GM23338 (cell line): ENCODE data around the gene FOXP1. TPM values are rescaled to one million over a fixed set of nuclear protein-coding genes. Genes with fewer than 3 reads are reported as not detected.

Experiments
- ATAC-seq: fragments of 200-7000 bp; cut with Tn5 transposase; 3 replicates; pipeline ENCODE4 v1.9.1; 2020
- DNase-seq: peaks from one replicate; pipeline ENCODE4 v3.0.0-alpha.2; 2015; ENCODE audit warnings: low spot score
- H2AFZ ChIP-seq: fragments of 200-600 bp; sonication (generic); 2 replicates; pipeline ENCODE4 v1.8.0; 2016; ENCODE audit warnings: antibody characterized with exemption, mild to moderate bottlenecking, moderate library complexity
- H3F3A ChIP-seq: fragments of 200-600 bp; sonication (generic); replicated peaks from 2 replicates; pipeline ENCODE4 v1.8.0; 2017; ENCODE audit warnings: antibody characterized with exemption, mixed run types, low read depth
- H3K27ac ChIP-seq: fragments of 200-600 bp; sonication (generic); 2 replicates; pipeline ENCODE4 v1.6.1; 2016; ENCODE audit warnings: low read depth
- H3K27me3 ChIP-seq: fragments of 200-600 bp; sonication (generic); 2 replicates; pipeline ENCODE4 v1.8.0; 2016; ENCODE audit warnings: mild to moderate bottlenecking, mixed run types, moderate library complexity; ENCODE audit not compliant: insufficient read depth
- H3K36me3 ChIP-seq: fragments of 200-600 bp; sonication (generic); 2 replicates; pipeline ENCODE4 v1.8.0; 2016; ENCODE audit warnings: mild to moderate bottlenecking; ENCODE audit not compliant: insufficient read depth
- H3K4me1 ChIP-seq: fragments of 200-600 bp; sonication (generic); 2 replicates; pipeline ENCODE4 v1.8.0; 2016; ENCODE audit warnings: mild to moderate bottlenecking, moderate library complexity; ENCODE audit not compliant: insufficient read depth
- H3K4me2 ChIP-seq: fragments of 200-600 bp; sonication (generic); 2 replicates; pipeline ENCODE4 v1.7.1; 2017; ENCODE audit warnings: mixed run types
- H3K4me3 ChIP-seq: fragments of 200-600 bp; sonication (generic); 2 replicates; pipeline ENCODE4 v1.6.1; 2016; ENCODE audit warnings: mixed run types
- H3K79me2 ChIP-seq: fragments of 200-600 bp; sonication (generic); replicated peaks from 2 replicates; pipeline ENCODE4 v1.8.0; 2017; ENCODE audit warnings: mild to moderate bottlenecking; ENCODE audit not compliant: insufficient read depth
- H3K9me2 ChIP-seq: fragments of 200-600 bp; sonication (generic); 2 replicates; pipeline ENCODE4 v1.8.0; 2017; ENCODE audit not compliant: insufficient read depth
- H4K20me1 ChIP-seq: fragments of 200-600 bp; sonication (generic); replicated peaks from 2 replicates; pipeline ENCODE4 v1.8.0; 2017; ENCODE audit warnings: mild to moderate bottlenecking; ENCODE audit not compliant: insufficient read depth
- H3K27ac Mint-ChIP-seq: 2 replicates; pipeline ENCODE4 v1.8.0; 2020; ENCODE audit warnings: inconsistent platforms, mild to moderate bottlenecking, moderate library complexity, mixed read lengths
- H3K27me3 Mint-ChIP-seq: 3 replicates; pipeline ENCODE4 v1.8.0; 2022; ENCODE audit warnings: low read depth, mild to moderate bottlenecking, moderate library complexity, mixed read lengths, inconsistent platforms; ENCODE audit not compliant: insufficient read depth, poor library complexity
- H3K36me3 Mint-ChIP-seq: 3 replicates; pipeline ENCODE4 v1.8.0; 2021; ENCODE audit warnings: low read depth, mild to moderate bottlenecking, inconsistent platforms, moderate library complexity, mixed read lengths
- H3K4me1 Mint-ChIP-seq: 3 replicates; pipeline ENCODE4 v1.8.0; 2020; ENCODE audit warnings: mild to moderate bottlenecking, inconsistent platforms, mixed read lengths
- H3K4me3 Mint-ChIP-seq: 3 replicates; pipeline ENCODE4 v1.8.0; 2021; ENCODE audit warnings: moderate library complexity, mild to moderate bottlenecking, inconsistent platforms, mixed read lengths
- H3K9me3 Mint-ChIP-seq: 3 replicates; pipeline ENCODE4 v1.8.0; 2020; ENCODE audit warnings: moderate library complexity, mild to moderate bottlenecking, inconsistent platforms, mixed read lengths
- CREB1 ChIP-seq: fragments of 250-450 bp; sonication (Bioruptor Pico); IDR thresholded peaks from 2 replicates; pipeline ENCODE4 v1.5.0; 2020; ENCODE audit warnings: low read depth, mild to moderate bottlenecking, moderate library complexity
- EZH2 ChIP-seq: fragments of 200-600 bp; sonication (generic); IDR thresholded peaks from one replicate; pipeline ENCODE4 v1.8.0; 2017; ENCODE audit warnings: antibody characterized with exemption, mild to moderate bottlenecking, low read depth; ENCODE audit not compliant: unreplicated experiment
- EZH2phosphoT487 ChIP-seq: fragments of 200-600 bp; sonication (generic); IDR thresholded peaks from one replicate; pipeline ENCODE4 v1.8.1; 2018; ENCODE audit warnings: antibody characterized with exemption; ENCODE audit not compliant: unreplicated experiment
- JUNB ChIP-seq: IDR thresholded peaks from one replicate; pipeline ENCODE4 v1.6.1; 2016; ENCODE audit warnings: antibody characterized with exemption; ENCODE audit not compliant: unreplicated experiment
- NANOG ChIP-seq: IDR thresholded peaks from 2 replicates; pipeline ENCODE4 v1.6.1; 2016; ENCODE audit warnings: antibody characterized with exemption, borderline replicate concordance
- POLR2AphosphoS5 ChIP-seq: IDR thresholded peaks from 2 replicates; pipeline ENCODE4 v1.6.1; 2016; ENCODE audit warnings: antibody characterized with exemption, low read depth
- STAT1 ChIP-seq: IDR thresholded peaks from one replicate; pipeline ENCODE4 v1.6.1; 2016; ENCODE audit warnings: antibody characterized with exemption; ENCODE audit not compliant: unreplicated experiment
- ZNF114 ChIP-seq: fragments of 250-450 bp; sonication (Bioruptor Pico); IDR thresholded peaks from 2 replicates; pipeline ENCODE4 v1.5.0; 2020; ENCODE audit warnings: mild to moderate bottlenecking, moderate library complexity
- ZNF331 ChIP-seq: fragments of 250-450 bp; sonication (Bioruptor Pico); IDR thresholded peaks from 2 replicates; pipeline ENCODE4 v1.5.0; 2020; ENCODE audit warnings: low read depth, mild to moderate bottlenecking, moderate library complexity
- polyA plus RNA-seq: library from polyadenylated mRNA; unstranded; fragments of >200 nt; fragmentation: Nextera tagmentation; extraction: Ambion mirVana; gene quantifications from 2 replicates; pipeline ENCODE4 v1.2.1, GENCODE V29; 2016
- total RNA-seq: library from RNA; depleted of rRNA; stranded (reverse); fragments of >200 nt; shearing (Covaris generic); gene quantifications from 2 replicates; pipeline ENCODE4 v1.2.3, GENCODE V29; 2014
- TF ChIP-seq, protein P1 (sequence below): IDR thresholded peaks from 2 replicates; pipeline ENCODE4 v1.6.1; 2016; ENCODE audit warnings: antibody characterized with exemption
- TF ChIP-seq, protein P2 (sequence below): fragments of 250-450 bp; sonication (Bioruptor Pico); IDR thresholded peaks from 2 replicates; pipeline ENCODE4 v1.5.0; 2020; ENCODE audit warnings: mild to moderate bottlenecking, moderate library complexity
- TF ChIP-seq, protein P3 (sequence below), 2 experiments: fragments of 200-600 bp in 1 of 2; sonication (generic) in 1 of 2; conservative IDR thresholded peaks; 2 replicates each; pipeline versions ENCODE4 v1.5.1 to v1.6.1; 2016 to 2017; ENCODE audit warnings: antibody characterized with exemption in 2 of 2, low read depth in 2 of 2, mild to moderate bottlenecking in 2 of 2, moderate library complexity in 1 of 2
- TF ChIP-seq, protein P4 (sequence below): IDR thresholded peaks from one replicate; pipeline ENCODE4 v1.6.1; 2018; ENCODE audit warnings: antibody characterized with exemption; ENCODE audit not compliant: unreplicated experiment

The FOXP1 gene
- total and polyA plus RNA-seq, 2 experiments from 2014 or later, result 32.9 to 35.5 TPM

DNA sequence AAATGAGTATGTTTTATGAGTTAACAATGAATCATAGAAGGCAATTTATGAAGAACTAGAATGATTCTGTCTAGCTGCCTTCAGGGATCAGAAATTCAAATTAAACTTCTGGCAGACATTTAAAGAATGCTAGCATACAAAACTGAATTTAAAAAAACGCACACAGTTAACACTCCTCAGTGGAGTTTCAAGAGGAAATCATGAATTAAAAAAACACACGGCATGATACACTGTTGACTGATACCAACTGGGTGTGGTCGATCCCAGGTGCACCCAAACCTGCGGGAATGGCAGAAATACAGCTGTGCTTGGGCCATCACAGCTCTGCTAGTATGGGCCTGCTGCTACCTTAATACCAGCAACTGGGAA lies 526.0 kb downstream of the FOXP1 start:
- Mint-ChIP-seq H3K9me3 (no peaks in the 10 kb centered on the region), H3K27me3 (peaks cover 12% of the 10 kb centered on the region), H3K27ac (no peak overlapping the region), H3K4me3 (no peak overlapping the region), H3K4me1 (peaks cover 98% of the 10 kb centered on the region), H3K36me3 (no peaks in the 10 kb centered on the region)
- no peaks in the 10 kb centered on the region for H4K20me1 ChIP-seq
- H3K4me3 ChIP-seq, result no peak overlapping the region
- no peak overlapping the region for H2AFZ ChIP-seq
- H3F3A ChIP-seq, result no peaks in the 10 kb centered on the region
- H3K36me3 ChIP-seq, result no peaks in the 10 kb centered on the region
- H3K4me1 ChIP-seq, result peaks cover 99% of the 10 kb centered on the region
- peak overlapping the region; percentile 75 for H3K4me2 ChIP-seq
- H3K27ac ChIP-seq, result no peak overlapping the region
- TF ChIP-seq, protein P1, sequence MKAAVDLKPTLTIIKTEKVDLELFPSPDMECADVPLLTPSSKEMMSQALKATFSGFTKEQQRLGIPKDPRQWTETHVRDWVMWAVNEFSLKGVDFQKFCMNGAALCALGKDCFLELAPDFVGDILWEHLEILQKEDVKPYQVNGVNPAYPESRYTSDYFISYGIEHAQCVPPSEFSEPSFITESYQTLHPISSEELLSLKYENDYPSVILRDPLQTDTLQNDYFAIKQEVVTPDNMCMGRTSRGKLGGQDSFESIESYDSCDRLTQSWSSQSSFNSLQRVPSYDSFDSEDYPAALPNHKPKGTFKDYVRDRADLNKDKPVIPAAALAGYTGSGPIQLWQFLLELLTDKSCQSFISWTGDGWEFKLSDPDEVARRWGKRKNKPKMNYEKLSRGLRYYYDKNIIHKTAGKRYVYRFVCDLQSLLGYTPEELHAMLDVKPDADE, result no peak
- TF ChIP-seq, protein P2, sequence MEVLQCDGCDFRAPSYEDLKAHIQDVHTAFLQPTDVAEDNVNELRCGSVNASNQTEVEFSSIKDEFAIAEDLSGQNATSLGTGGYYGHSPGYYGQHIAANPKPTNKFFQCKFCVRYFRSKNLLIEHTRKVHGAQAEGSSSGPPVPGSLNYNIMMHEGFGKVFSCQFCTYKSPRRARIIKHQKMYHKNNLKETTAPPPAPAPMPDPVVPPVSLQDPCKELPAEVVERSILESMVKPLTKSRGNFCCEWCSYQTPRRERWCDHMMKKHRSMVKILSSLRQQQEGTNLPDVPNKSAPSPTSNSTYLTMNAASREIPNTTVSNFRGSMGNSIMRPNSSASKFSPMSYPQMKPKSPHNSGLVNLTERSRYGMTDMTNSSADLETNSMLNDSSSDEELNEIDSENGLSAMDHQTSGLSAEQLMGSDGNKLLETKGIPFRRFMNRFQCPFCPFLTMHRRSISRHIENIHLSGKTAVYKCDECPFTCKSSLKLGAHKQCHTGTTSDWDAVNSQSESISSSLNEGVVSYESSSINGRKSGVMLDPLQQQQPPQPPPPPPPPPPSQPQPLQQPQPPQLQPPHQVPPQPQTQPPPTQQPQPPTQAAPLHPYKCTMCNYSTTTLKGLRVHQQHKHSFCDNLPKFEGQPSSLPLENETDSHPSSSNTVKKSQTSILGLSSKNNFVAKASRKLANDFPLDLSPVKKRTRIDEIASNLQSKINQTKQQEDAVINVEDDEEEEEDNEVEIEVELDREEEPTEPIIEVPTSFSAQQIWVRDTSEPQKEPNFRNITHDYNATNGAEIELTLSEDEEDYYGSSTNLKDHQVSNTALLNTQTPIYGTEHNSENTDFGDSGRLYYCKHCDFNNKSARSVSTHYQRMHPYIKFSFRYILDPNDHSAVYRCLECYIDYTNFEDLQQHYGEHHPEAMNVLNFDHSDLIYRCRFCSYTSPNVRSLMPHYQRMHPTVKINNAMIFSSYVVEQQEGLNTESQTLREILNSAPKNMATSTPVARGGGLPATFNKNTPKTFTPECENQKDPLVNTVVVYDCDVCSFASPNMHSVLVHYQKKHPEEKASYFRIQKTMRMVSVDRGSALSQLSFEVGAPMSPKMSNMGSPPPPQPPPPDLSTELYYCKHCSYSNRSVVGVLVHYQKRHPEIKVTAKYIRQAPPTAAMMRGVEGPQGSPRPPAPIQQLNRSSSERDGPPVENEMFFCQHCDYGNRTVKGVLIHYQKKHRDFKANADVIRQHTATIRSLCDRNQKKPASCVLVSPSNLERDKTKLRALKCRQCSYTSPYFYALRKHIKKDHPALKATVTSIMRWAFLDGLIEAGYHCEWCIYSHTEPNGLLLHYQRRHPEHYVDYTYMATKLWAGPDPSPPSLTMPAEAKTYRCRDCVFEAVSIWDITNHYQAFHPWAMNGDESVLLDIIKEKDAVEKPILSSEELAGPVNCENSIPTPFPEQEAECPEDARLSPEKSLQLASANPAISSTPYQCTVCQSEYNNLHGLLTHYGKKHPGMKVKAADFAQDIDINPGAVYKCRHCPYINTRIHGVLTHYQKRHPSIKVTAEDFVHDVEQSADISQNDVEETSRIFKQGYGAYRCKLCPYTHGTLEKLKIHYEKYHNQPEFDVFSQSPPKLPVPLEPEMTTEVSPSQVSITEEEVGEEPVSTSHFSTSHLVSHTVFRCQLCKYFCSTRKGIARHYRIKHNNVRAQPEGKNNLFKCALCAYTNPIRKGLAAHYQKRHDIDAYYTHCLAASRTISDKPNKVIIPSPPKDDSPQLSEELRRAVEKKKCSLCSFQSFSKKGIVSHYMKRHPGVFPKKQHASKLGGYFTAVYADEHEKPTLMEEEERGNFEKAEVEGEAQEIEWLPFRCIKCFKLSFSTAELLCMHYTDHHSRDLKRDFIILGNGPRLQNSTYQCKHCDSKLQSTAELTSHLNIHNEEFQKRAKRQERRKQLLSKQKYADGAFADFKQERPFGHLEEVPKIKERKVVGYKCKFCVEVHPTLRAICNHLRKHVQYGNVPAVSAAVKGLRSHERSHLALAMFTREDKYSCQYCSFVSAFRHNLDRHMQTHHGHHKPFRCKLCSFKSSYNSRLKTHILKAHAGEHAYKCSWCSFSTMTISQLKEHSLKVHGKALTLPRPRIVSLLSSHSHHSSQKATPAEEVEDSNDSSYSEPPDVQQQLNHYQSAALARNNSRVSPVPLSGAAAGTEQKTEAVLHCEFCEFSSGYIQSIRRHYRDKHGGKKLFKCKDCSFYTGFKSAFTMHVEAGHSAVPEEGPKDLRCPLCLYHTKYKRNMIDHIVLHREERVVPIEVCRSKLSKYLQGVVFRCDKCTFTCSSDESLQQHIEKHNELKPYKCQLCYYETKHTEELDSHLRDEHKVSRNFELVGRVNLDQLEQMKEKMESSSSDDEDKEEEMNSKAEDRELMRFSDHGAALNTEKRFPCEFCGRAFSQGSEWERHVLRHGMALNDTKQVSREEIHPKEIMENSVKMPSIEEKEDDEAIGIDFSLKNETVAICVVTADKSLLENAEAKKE (CRISPR knock-in tag), result no peak
- no peak for TF ChIP-seq CREB1
- no peak for TF ChIP-seq STAT1
- no peak for TF ChIP-seq POLR2AphosphoS5
- TF ChIP-seq, protein P3, sequence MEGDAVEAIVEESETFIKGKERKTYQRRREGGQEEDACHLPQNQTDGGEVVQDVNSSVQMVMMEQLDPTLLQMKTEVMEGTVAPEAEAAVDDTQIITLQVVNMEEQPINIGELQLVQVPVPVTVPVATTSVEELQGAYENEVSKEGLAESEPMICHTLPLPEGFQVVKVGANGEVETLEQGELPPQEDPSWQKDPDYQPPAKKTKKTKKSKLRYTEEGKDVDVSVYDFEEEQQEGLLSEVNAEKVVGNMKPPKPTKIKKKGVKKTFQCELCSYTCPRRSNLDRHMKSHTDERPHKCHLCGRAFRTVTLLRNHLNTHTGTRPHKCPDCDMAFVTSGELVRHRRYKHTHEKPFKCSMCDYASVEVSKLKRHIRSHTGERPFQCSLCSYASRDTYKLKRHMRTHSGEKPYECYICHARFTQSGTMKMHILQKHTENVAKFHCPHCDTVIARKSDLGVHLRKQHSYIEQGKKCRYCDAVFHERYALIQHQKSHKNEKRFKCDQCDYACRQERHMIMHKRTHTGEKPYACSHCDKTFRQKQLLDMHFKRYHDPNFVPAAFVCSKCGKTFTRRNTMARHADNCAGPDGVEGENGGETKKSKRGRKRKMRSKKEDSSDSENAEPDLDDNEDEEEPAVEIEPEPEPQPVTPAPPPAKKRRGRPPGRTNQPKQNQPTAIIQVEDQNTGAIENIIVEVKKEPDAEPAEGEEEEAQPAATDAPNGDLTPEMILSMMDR (conservative IDR thresholded peaks at IDR 0.05; ENCODE audit: low read depth in 2 of 2), result no peak
- TF ChIP-seq JUNB, result no peak
- no peak for TF ChIP-seq ZNF331 (CRISPR knock-in tag)
- TF ChIP-seq ZNF114 (CRISPR knock-in tag), result no peak
- TF ChIP-seq, protein P4, sequence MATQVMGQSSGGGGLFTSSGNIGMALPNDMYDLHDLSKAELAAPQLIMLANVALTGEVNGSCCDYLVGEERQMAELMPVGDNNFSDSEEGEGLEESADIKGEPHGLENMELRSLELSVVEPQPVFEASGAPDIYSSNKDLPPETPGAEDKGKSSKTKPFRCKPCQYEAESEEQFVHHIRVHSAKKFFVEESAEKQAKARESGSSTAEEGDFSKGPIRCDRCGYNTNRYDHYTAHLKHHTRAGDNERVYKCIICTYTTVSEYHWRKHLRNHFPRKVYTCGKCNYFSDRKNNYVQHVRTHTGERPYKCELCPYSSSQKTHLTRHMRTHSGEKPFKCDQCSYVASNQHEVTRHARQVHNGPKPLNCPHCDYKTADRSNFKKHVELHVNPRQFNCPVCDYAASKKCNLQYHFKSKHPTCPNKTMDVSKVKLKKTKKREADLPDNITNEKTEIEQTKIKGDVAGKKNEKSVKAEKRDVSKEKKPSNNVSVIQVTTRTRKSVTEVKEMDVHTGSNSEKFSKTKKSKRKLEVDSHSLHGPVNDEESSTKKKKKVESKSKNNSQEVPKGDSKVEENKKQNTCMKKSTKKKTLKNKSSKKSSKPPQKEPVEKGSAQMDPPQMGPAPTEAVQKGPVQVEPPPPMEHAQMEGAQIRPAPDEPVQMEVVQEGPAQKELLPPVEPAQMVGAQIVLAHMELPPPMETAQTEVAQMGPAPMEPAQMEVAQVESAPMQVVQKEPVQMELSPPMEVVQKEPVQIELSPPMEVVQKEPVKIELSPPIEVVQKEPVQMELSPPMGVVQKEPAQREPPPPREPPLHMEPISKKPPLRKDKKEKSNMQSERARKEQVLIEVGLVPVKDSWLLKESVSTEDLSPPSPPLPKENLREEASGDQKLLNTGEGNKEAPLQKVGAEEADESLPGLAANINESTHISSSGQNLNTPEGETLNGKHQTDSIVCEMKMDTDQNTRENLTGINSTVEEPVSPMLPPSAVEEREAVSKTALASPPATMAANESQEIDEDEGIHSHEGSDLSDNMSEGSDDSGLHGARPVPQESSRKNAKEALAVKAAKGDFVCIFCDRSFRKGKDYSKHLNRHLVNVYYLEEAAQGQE, result no peak
- no peak for TF ChIP-seq NANOG
- no peak for TF ChIP-seq EZH2
- no peak for TF ChIP-seq EZH2phosphoT487
- ATAC-seq (peak; percentile 75), DNase-seq (no peak)
- H3K27me3 ChIP-seq, result peaks cover 3% of the 10 kb centered on the region; the same call in 1 of the 2 replicates
- H3K79me2 ChIP-seq, result peaks cover 64% of the 10 kb centered on the region
- no peaks in the 10 kb centered on the region for H3K9me2 ChIP-seq
